NCI-H2171 treated with DMSO at 0.1 percent for 48 hours (cell line): Measurements from ENCODE around the gene GPR83.
"Not testable (repeated sequence)": the region's sequence is repeated elsewhere in the genome, so short reads cannot be mapped to it uniquely, and the experiment has no call there.

ENCODE experiments used
- DNase-seq: peaks from one replicate; lab custom pipeline; 2025; lab: John Stamatoyannopoulos, UW

GPR83 gene

GRCh38 chr11:94370576-94370975 lies 30.6 kb downstream of the GPR83 start:
- DNase-seq, result peak; percentile 37

DNA sequence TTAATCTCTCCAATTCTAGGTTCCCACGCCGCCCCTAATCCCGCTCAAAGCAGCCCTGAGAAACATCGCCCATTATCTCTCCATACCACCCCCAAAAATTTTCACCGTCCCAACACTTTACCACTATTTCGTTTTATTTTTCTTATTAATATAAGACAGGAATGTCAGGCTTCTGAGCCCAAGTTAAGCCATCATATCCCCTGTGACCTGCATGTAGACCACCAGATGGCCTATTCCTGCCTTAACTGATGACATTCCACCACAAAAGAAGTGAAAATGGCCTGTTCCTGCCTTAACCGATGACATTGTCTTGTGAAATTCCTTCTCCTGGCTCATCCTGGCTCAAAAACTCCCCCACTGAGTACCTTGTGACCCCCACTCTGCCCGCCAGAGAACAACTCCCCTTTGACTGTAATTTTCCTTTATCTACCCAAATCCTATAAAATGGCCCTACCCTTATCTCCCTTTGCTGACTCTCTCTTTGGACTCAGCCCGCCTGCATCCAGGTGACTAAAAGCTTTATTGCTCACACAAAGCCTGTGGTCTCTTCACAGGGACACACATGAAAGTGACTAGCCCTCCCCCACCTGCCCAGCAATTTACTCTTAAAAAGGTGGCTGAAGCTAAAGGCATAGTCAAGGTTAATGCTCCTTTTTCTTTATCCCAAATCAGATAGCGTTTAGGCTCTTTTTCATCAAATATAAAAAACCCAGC lies 50.2 kb downstream of the GPR83 start:
- not testable (repeated sequence) for DNase-seq

DNA sequence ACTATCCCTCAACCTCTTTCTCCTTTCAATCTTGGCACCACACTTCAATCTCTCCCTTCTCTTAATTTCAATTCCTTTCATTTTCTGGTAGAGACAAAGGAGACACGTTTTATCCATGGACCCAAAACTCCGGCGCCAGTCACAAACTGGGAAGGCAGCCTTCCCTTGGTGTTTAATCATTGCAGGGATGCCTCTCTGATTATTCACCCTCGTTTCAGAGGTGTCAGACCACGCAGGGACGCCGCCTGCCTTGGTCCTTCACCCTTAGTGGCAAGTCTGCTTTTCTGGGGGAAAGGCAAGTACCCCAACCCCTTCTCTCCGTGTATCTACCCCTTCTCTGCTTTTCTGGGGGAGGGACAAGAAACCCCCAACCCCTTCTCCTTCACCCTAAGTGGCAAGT lies 54.9 kb downstream of the GPR83 start:
- not testable (repeated sequence) for DNase-seq

DNA sequence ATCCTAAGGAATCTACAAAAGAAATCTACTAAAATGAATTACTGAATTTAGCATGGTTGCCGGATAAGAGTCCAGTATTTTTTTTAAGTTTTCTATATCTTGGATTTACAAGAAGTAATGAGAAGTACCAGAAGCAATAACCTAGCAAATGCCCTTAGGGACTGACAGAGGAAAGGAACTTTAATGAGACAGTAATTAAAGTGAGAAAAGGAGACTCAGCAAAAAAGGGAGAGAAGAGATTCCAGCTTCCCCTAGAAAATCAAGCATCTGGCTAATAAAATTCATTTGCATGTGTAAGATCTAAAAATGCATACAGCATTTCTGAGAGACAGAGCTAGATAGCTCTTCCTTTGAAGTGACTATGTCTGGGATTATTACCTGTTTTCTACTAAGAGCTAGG lies 57.7 kb downstream of the GPR83 start:
- no peak for DNase-seq

DNA sequence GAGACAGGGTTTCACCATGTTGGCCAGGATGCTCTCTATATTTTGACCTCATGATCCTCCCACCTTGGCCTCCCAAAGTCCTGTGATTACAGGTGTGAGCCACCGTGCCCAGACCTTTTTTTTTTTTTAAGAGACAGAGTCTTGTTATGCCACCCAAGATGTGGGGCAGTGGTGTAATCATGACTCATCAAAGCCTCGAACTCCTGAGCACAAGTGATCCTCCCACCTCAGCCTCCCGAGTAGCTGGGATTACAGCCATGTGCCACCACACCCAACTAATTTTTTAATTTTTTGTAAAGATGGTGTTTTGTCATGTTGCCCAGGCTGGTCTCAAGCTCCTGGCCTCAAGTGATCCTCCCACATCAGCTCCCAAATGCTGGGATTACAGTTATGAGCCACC lies 59.0 kb downstream of the GPR83 start:
- no peak for DNase-seq

DNA sequence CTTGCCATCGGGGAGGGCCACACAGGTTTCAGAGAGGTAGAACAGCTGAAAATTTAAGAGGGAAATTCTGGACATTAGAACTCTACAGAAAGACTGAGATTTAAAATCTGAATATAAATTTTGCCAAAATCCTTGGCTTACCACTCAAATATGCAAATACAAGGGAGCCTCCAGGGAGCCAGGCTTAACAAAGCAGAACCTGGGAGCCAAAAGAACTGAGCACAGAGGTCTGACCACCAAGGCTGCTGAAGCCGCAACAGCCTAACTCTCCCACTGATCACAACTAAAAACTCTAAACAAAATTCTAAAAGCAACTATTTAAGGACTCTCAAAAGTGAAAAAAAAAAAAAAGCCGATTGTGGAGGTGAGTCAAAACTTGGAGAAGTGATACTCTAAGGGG lies 62.6 kb downstream of the GPR83 start:
- DNase-seq, result no peak

DNA sequence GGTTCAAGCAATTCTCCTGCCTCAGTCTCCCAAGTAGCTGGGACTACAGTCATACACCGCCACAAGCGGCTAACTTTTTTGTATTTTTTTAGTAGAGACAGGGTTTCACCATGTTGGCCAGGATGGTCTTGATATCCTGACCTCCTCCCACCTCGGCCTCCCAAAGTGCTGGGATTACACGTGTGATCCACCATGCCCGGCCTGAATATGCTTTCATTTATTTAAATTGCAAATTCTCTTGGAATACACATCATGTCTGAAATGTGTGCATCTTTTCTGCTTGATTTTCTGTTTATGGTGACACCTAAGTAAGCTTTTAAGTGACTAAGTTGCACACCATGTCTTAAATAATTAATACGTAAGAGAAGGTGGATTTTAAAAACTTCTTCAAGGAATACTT lies 65.2 kb downstream of the GPR83 start:
- DNase-seq, result no peak

GRCh38 chr11:94332814-94333213 lies 68.4 kb downstream of the GPR83 start:
- no peak for DNase-seq

DNA sequence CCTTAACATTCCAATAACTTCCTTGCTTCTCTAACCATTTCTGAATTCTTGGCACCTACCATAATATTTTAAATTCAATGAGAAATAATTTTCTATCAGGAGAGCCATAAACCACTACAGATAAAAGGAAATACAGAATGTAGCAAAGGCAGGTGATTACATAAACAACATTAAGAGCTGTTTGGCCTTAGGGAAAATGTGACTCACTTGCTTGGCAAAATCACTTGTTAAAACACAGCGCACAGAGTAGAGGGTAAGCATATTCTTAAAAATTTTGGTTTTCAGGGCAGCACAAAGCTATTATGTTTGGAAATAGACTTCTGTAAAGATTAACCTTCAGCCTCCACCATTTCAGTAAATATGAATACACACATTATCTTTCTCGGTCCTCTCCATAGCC lies 70.4 kb downstream of the GPR83 start:
- no peak for DNase-seq

GRCh38 chr11:94329501-94329900 lies 71.7 kb downstream of the GPR83 start:
- DNase-seq, result no peak

- DNase-seq, result no peak
Measured at GRCh38 chr11:94328587-94329080, 72.6 kb downstream of the GPR83 start.
